GM23248 (cell line): ENCODE data around the gene KCNN3. TPM values are rescaled to one million over a fixed set of nuclear protein-coding genes. Genes with fewer than 3 reads are reported as not detected.

Experiments used
- DNase-seq: peaks from one replicate; pipeline ENCODE4 v3.0.0-alpha.2; 2015
- H2AFZ ChIP-seq: fragments of 200-600 bp; sonication (generic); 2 replicates; pipeline ENCODE4 v1.6.1; 2016; ENCODE audit warnings: antibody characterized with exemption
- H3F3A ChIP-seq: fragments of 200-600 bp; sonication (generic); 2 replicates; pipeline ENCODE4 v1.6.1; 2016; ENCODE audit warnings: mild to moderate bottlenecking, antibody characterized with exemption, mixed run types; ENCODE audit not compliant: insufficient read depth
- H3K27ac ChIP-seq: fragments of 200-600 bp; sonication (generic); 2 replicates; pipeline ENCODE4 v1.5.1; 2016; ENCODE audit warnings: mild to moderate bottlenecking
- H3K27me3 ChIP-seq: fragments of 200-600 bp; sonication (generic); replicated peaks from 2 replicates; pipeline ENCODE4 v1.6.1; 2016; ENCODE audit warnings: mild to moderate bottlenecking; ENCODE audit not compliant: insufficient read depth
- H3K36me3 ChIP-seq: fragments of 200-600 bp; sonication (generic); 2 replicates; pipeline ENCODE4 v1.6.1; 2016; ENCODE audit warnings: low read depth, mild to moderate bottlenecking
- H3K4me1 ChIP-seq: fragments of 200-600 bp; sonication (generic); 2 replicates; pipeline ENCODE4 v1.6.1; 2016; ENCODE audit warnings: mild to moderate bottlenecking; ENCODE audit not compliant: insufficient read depth
- H3K4me2 ChIP-seq: fragments of 200-600 bp; sonication (generic); one replicate; pipeline ENCODE4 v1.6.1; 2016; ENCODE audit warnings: mild to moderate bottlenecking; ENCODE audit not compliant: unreplicated experiment
- H3K4me3 ChIP-seq: fragments of 200-600 bp; sonication (generic); 2 replicates; pipeline ENCODE4 v1.5.1; 2016; ENCODE audit warnings: mild to moderate bottlenecking
- H3K79me2 ChIP-seq: fragments of 200-600 bp; sonication (generic); 2 replicates; pipeline ENCODE4 v1.6.1; 2016; ENCODE audit warnings: mild to moderate bottlenecking; ENCODE audit not compliant: insufficient read depth
- H3K9ac ChIP-seq: fragments of 200-600 bp; sonication (generic); 2 replicates; pipeline ENCODE4 v1.6.1; 2016; ENCODE audit warnings: mild to moderate bottlenecking
- H3K9me2 ChIP-seq: fragments of 200-600 bp; sonication (generic); 2 replicates; pipeline ENCODE4 v1.6.1; 2016; ENCODE audit warnings: mixed run types, mild to moderate bottlenecking, moderate library complexity; ENCODE audit not compliant: insufficient read depth
- H3K9me3 ChIP-seq: fragments of 200-600 bp; sonication (generic); one replicate; pipeline ENCODE4 v1.6.1; 2017; ENCODE audit warnings: low read depth
- H4K20me1 ChIP-seq: fragments of 200-600 bp; sonication (generic); 2 replicates; pipeline ENCODE4 v1.6.0; 2016; ENCODE audit not compliant: insufficient read depth
- EZH2 ChIP-seq: fragments of 200-600 bp; sonication (generic); IDR thresholded peaks from 2 replicates; pipeline ENCODE4 v1.6.1; 2018; ENCODE audit warnings: antibody characterized with exemption, mild to moderate bottlenecking; ENCODE audit not compliant: insufficient read depth, poor library complexity, severe bottlenecking
- EZH2phosphoT487 ChIP-seq: fragments of 200-600 bp; sonication (generic); IDR thresholded peaks from 2 replicates; pipeline ENCODE4 v1.6.1; 2018; ENCODE audit warnings: antibody characterized with exemption, moderate library complexity, mild to moderate bottlenecking, low read depth; ENCODE audit not compliant: insufficient read depth
- WGBS, 2 experiments: methylation state at CpG; one replicate each; pipeline ENCODE4 v1.1.6; 2015 to 2017; ENCODE audit warnings: low lambda C conversion rate in 2 of 2, low coverage in 1 of 2; ENCODE audit errors: missing lambda C conversion rate in 2 of 2; 5-methylcytosine and 5-hydroxymethylcytosine counted together
- in situ Hi-C: fragments of 300-500 bp; cut with MboI; formaldehyde crosslinking; loops from 2 replicates; pipeline ENCODE4 v1.15.0; 2020
- polyA plus RNA-seq: library from polyadenylated mRNA; unstranded; fragments of >200 nt; fragmentation: Nextera tagmentation; extraction: Ambion mirVana; gene quantifications from 2 replicates; pipeline ENCODE4 v1.2.1, GENCODE V29; 2016
- total RNA-seq: library from RNA; depleted of rRNA; stranded (reverse); fragments of >200 nt; shearing (Covaris generic); gene quantifications from 2 replicates; pipeline ENCODE4 v1.2.3, GENCODE V29; 2014

KCNN3 gene
- total and polyA plus RNA-seq, 2 experiments from 2014 or later: not detected

DNA sequence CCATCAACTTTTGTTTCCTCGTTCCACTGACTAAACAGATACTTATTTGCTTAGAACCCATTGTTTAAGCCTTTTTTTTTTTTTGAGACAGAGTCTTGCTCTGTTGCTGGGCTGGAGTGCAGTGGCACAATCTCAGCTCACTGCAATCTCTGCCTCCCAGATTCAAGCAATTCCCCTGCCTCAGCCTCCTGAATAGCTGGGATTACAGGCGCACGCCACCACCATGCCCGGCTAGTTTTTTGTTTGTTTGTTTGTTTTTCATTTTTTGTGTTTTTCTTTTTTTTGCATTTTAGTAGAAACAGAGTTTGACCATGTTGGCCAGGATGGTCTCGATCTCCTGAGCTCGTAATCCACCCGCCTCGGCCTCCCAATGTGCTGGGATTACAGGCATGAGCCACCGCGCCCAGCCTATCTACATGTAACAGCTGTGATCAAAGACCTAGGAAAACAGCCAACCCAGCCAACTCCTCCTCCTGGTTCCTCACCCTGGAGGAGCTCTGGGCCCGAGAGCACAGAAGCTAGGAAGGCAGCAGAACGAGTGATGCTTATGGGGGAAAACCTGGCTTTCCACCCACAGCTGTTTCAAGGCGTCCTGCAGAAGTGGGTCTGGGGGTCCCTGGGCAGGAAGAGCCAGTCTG, 32.9 kb downstream of the KCNN3 start:
- no peak overlapping the region for H3K4me2 ChIP-seq
- no peak overlapping the region for H2AFZ ChIP-seq
- H4K20me1 ChIP-seq: no peaks in the 10 kb centered on the region
- no peaks in the 10 kb centered on the region for H3F3A ChIP-seq
- no peaks in the 10 kb centered on the region for H3K9me3 ChIP-seq
- no peak for TF ChIP-seq EZH2
- no peak for TF ChIP-seq EZH2phosphoT487
- no peak overlapping the region for H3K4me3 ChIP-seq
- peaks cover 28% of the 10 kb centered on the region for H3K27me3 ChIP-seq
- no peak for DNase-seq
- 65 to 68% methylated on average over 13 of the region's 13 CpGs for WGBS, 2 experiments
- no peaks in the 10 kb centered on the region for H3K9me2 ChIP-seq
- H3K9ac ChIP-seq: no peak overlapping the region
- H3K4me1 ChIP-seq: peaks cover 6% of the 10 kb centered on the region
- no peaks in the 10 kb centered on the region for H3K79me2 ChIP-seq
- no peak overlapping the region for H3K27ac ChIP-seq
- in situ Hi-C loops: no loop called here
- no peaks in the 10 kb centered on the region for H3K36me3 ChIP-seq

DNA sequence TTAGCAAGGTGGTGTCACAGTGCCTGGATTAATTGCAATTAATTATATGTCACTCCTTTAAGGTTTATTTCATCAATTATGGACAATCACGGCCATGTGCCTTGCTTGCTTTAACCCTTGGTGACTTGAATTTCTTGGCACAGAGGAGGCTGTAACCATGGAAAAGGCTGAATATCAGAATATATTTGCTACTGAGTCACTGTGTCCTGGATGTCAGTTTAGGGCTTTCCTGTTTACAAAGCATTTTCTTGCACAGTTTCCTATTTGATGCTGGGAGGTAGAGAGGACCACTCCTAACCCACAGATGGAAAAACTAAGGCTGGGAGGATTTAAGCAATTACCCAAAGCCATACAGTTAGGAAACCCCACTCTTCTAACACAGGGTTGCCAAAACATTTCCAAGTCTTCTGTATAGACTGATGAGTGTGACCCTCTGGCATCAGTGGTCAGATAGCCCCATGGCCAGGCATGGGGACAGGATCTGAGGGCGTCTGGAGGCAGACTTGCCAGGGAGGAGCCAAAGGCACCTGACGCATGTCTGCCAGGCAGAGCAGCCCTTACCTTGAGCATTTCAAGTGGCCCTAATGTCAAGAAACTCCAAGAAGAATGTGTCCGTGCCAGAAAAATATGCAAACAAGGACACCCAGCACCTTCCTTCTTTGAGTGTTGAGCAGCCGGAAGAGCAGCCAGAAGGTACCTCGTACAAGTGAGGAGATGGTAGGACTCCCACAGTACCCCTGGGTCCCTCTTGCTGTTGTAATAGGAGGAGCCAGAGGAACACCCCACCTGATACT, 34.4 kb downstream of the KCNN3 start:
- Histone ChIP-seq H4K20me1 (no peaks in the 10 kb centered on the region), H3K4me2 (no peak overlapping the region), H3K9me3 (no peaks in the 10 kb centered on the region), H3F3A (no peaks in the 10 kb centered on the region), H3K27ac (no peak overlapping the region), H3K9ac (no peak overlapping the region), H3K27me3 (peaks cover 28% of the 10 kb centered on the region), H3K9me2 (no peaks in the 10 kb centered on the region), H3K36me3 (no peaks in the 10 kb centered on the region), H3K79me2 (no peaks in the 10 kb centered on the region), H3K4me1 (peaks cover 6% of the 10 kb centered on the region), H3K4me3 (no peak overlapping the region), H2AFZ (no peak overlapping the region)
- WGBS, 2 experiments: 59 to 67% methylated on average over 6 of the region's 6 CpGs
- TF ChIP-seq EZH2phosphoT487 (no peak), EZH2 (no peak)
- in situ Hi-C loops: no loop called here
- DNase-seq: no peak

DNA sequence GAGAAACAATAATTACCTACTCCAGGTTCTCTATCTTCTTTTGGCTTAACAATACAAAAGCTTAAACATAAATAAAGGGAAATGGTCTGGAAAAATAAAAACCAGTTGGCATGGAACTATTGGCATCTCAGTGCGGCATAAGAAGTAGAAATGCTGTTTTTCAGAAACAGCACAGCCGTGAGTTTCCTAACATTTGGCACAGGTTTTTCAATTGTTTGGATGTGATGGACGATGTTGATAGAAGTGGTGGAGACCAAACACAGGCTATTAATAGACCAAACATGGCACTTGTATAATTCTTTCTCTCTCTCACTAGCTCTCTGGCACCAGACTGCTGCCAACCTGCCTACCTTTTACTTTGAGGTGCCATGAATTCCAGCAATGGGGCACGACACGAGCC, 36.2 kb downstream of the KCNN3 start:
- no peak overlapping the region for H3K4me2 ChIP-seq
- no peaks in the 10 kb centered on the region for H3F3A ChIP-seq
- H3K9ac ChIP-seq: no peak overlapping the region
- 33 to 41% methylated on average over 5 of the region's 5 CpGs for whole genome bisulfite sequencing, 2 experiments
- TF ChIP-seq EZH2phosphoT487 (no peak), EZH2 (no peak)
- H3K36me3 ChIP-seq: no peaks in the 10 kb centered on the region
- H3K9me2 ChIP-seq: no peaks in the 10 kb centered on the region
- no peaks in the 10 kb centered on the region for H3K4me1 ChIP-seq
- no peak overlapping the region for H3K27ac ChIP-seq
- H3K4me3 ChIP-seq: no peak overlapping the region
- DNase-seq: no peak
- H3K27me3 ChIP-seq: peaks cover 28% of the 10 kb centered on the region
- H4K20me1 ChIP-seq: no peaks in the 10 kb centered on the region
- no peaks in the 10 kb centered on the region for H3K79me2 ChIP-seq
- no peak overlapping the region for H2AFZ ChIP-seq
- in situ Hi-C loops: no loop called here
- no peaks in the 10 kb centered on the region for H3K9me3 ChIP-seq

DNA sequence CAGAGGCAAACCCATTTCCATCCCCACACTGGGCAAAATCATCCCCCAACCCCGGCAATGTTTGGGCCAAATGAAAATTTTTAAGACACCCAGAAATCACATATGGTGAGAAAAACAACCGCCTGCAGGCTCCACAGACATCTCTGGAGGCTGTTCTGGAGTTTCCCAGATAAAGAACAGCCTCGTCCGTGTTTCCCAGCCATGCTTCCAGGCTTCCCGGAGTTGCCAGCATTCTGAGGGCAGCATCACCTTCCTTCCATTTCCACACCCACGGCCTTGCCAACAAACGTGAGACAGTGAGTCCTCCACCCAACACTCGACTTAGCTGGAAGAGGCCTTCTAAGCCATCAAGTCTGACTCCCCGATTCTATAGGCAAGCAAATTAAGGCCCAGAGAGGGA, 36.9 kb downstream of the KCNN3 start:
- Histone ChIP-seq H3K9ac (no peak overlapping the region), H3K27me3 (peaks cover 28% of the 10 kb centered on the region), H3K9me3 (no peaks in the 10 kb centered on the region), H3K9me2 (no peaks in the 10 kb centered on the region), H3K4me2 (no peak overlapping the region), H3K4me3 (no peak overlapping the region), H3K27ac (no peak overlapping the region), H3K4me1 (no peaks in the 10 kb centered on the region), H3K79me2 (no peaks in the 10 kb centered on the region), H4K20me1 (no peaks in the 10 kb centered on the region), H3F3A (no peaks in the 10 kb centered on the region), H3K36me3 (no peaks in the 10 kb centered on the region), H2AFZ (no peak overlapping the region)
- in situ Hi-C loops: no loop called here
- no peak for TF ChIP-seq EZH2
- no peak for TF ChIP-seq EZH2phosphoT487
- no peak for DNase-seq
- WGBS, 2 experiments: 43 to 45% methylated on average over 9 of the region's 9 CpGs
